Heart left ventricle (tissue), 16 donors: ENCODE results near the gene PRR5L. TPM values are rescaled to one million over a fixed set of nuclear protein-coding genes. Genes with fewer than 3 reads are reported as not detected.
A peak's percentile ranks its signal among the peaks of the same experiment; 100 is the strongest.

ENCODE experiments used
- ATAC-seq, 4 donors: fragments of 200-7000 bp; cut with Tn5 transposase; one replicate each; pipeline ENCODE4 v1.9.1; 2020 to 2022; ENCODE audit warnings: moderate library complexity in 4 of 4, mild to moderate bottlenecking in 3 of 4, moderate number of reproducible peaks in 1 of 4
- DNase-seq, 5 donors: peaks; one replicate each; pipeline ENCODE4 v3.0.0-alpha.2; 2020
- H3K27ac ChIP-seq, 12 donors: fragments of 200-600 bp; sonication (generic) in 4 of 12; one replicate each; pipeline versions ENCODE4 v1.5.0 to v1.8.0; 2016 to 2022; ENCODE audit warnings: mild to moderate bottlenecking in 2 of 12
- H3K27me3 ChIP-seq, 9 donors: fragments of 200-600 bp; sonication (generic) in 2 of 9; one replicate each; pipeline versions ENCODE4 v1.5.1 to v1.8.0; 2016 to 2022; ENCODE audit warnings: mild to moderate bottlenecking in 3 of 9
- H3K36me3 ChIP-seq, 9 donors: fragments of 200-600 bp; sonication (generic) in 2 of 9; one replicate each; pipeline versions ENCODE4 v1.5.0 to v1.8.0; 2018 to 2022; ENCODE audit warnings: mild to moderate bottlenecking in 2 of 9
- H3K4me1 ChIP-seq, 12 donors: fragments of 200-600 bp; sonication (generic) in 4 of 12; one replicate each; pipeline versions ENCODE4 v1.5.0 to v1.8.0; 2016 to 2022; ENCODE audit warnings: mild to moderate bottlenecking in 3 of 12
- H3K4me3 ChIP-seq, 12 donors: fragments of 200-600 bp; sonication (generic) in 4 of 12; one replicate each; pipeline versions ENCODE4 v1.5.0 to v1.8.0; 2017 to 2022; ENCODE audit warnings: mild to moderate bottlenecking in 9 of 12, moderate library complexity in 4 of 12
- H3K9me3 ChIP-seq, 12 donors: fragments of 200-600 bp; sonication (generic) in 4 of 12; one replicate each; pipeline versions ENCODE4 v1.5.0 to v1.8.0; 2016 to 2022; ENCODE audit warnings: mild to moderate bottlenecking in 1 of 12
- POLR2A ChIP-seq, 2 donors: fragments of 450-650 bp; IDR thresholded peaks; one replicate each; pipeline ENCODE4 v1.6.1; 2017; ENCODE audit warnings: antibody characterized with exemption in 2 of 2, mild to moderate bottlenecking in 2 of 2, moderate library complexity in 2 of 2
- WGBS, 4 donors: extraction: QIAGEN DNeasy Blood & Tissue Kit in 2 of 4; methylation state at CpG; one replicate each; pipeline versions ENCODE4 v1.1.5 to v1.1.7; 2013 to 2018; 5-methylcytosine and 5-hydroxymethylcytosine counted together
- intact Hi-C, 10 donors: fragments of 100-400 bp; cut with DNase I; formaldehyde crosslinking; loops; one replicate each; pipeline versions ENCODE4 v1.11.1 to v1.14.2; 2022
- polyA plus RNA-seq, 2 donors: library from polyadenylated mRNA; stranded (reverse); fragments of 200-250 nt; gene quantifications; one replicate each; pipeline ENCODE4 v1.2.3, GENCODE V29; 2013
- total RNA-seq, 9 donors: library from RNA; depleted of rRNA in 2 of 9; stranded (reverse); fragments of >200 nt in 2 of 9; fragmentation: NEBNext Ultra II Directional in 3 of 9; extraction: Animal tissue kit (Norgen Biotek cat#: 25700) in 3 of 9; gene quantifications; one replicate each; pipeline versions ENCODE4 v1.1.0 to v1.2.4, GENCODE V29; 2016 to 2023
- TF ChIP-seq, protein P1 (sequence below), 12 donors: fragments of 200-600 bp; sonication (generic) in 4 of 12; IDR thresholded peaks; one replicate each; pipeline versions ENCODE4 v1.5.0 to v1.8.0; 2018 to 2022; ENCODE audit warnings: antibody characterized with exemption in 12 of 12, mild to moderate bottlenecking in 5 of 12
- donor health status: ischemic (EF 13 %, LVEDD 7.1; RV severe dilation, severe dysfunction).
- donor health status: healthy with polysubstance abuse.
- donor health status: DM: no; HTN: yes; CAD: no.
- donor health status: DM: no; HTN: no; CAD: no.
- donor health status: ischemic (EF 25% LVEDD 6.9; RV normal size, moderate dysfunction).
- donor health status: ischemic (EF 25% LVEDD 5.7; RV mildly dilated, moderate dysfunction).
- donor health status: healthy.
- donor health status: DM: yes; HTN: yes; CAD: no.
- donor health status: ischemic (EF 35%, LVEDD 5.7; RV mildly dilated, moderate dysfunction).
- donor health status: nonischemic (EF 11% LVEDD 7.7; RV severe dilation, severe dysfunction).
- donor health status: DM: yes; HTN: yes; CAD: no.
- donor health status: PGD.
- donor health status: ischemic (EF 29% LVEDD 5.4; RV normal size, mild dysfunction).
- donor health status: nonischemic (EF 23%, LVEDD 6.1; RV moderate dilation, normal function).

PRR5L gene
- total and polyA plus RNA-seq, 11 donors, result 0.61 to 17.8 (median 3.1) TPM

DNA sequence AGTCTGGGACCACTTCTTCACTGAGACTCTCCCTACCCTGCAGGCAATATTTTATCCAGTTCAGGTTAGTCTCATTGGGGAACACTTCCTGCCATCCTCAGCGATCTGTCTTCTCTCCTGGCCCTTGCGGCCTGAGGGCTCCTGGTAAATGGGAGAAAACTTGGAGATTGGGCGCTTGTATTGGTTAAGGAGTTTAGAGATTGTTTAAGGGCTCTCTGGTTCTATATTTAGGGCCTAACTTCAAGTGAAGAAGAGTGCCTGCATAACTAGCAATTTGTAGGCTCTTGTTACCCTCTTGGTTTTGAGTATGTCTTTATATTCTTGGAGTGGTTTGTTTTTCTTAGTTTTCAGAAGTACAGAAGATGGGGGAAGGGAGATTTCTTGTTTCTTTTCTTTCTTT is 141.3 kb downstream of the PRR5L start:
- ATAC-seq (no peak), DNase-seq (no peak)
- H3K4me3 ChIP-seq, result no peak overlapping the region
- 72 to 95% (median 92%) methylated on average over 3 of the region's 3 CpGs for WGBS, 4 donors
- no peaks in the 10 kb centered on the region for H3K9me3 ChIP-seq
- no peaks in the 10 kb centered on the region for H3K27me3 ChIP-seq
- peaks cover 0 to 7% (median 0%) of the 10 kb centered on the region in 12 donors for H3K4me1 ChIP-seq
- H3K36me3 ChIP-seq, result peaks cover 0 to 92% (median 2%) of the 10 kb centered on the region in 9 donors
- intact Hi-C loops, result no loop called here
- no peak for TF ChIP-seq POLR2A (IDR thresholded peaks at IDR 0.05)
- TF ChIP-seq, protein P1, sequence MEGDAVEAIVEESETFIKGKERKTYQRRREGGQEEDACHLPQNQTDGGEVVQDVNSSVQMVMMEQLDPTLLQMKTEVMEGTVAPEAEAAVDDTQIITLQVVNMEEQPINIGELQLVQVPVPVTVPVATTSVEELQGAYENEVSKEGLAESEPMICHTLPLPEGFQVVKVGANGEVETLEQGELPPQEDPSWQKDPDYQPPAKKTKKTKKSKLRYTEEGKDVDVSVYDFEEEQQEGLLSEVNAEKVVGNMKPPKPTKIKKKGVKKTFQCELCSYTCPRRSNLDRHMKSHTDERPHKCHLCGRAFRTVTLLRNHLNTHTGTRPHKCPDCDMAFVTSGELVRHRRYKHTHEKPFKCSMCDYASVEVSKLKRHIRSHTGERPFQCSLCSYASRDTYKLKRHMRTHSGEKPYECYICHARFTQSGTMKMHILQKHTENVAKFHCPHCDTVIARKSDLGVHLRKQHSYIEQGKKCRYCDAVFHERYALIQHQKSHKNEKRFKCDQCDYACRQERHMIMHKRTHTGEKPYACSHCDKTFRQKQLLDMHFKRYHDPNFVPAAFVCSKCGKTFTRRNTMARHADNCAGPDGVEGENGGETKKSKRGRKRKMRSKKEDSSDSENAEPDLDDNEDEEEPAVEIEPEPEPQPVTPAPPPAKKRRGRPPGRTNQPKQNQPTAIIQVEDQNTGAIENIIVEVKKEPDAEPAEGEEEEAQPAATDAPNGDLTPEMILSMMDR (IDR thresholded peaks at IDR 0.05), result no peak
- H3K27ac ChIP-seq, result no peak overlapping the region

DNA sequence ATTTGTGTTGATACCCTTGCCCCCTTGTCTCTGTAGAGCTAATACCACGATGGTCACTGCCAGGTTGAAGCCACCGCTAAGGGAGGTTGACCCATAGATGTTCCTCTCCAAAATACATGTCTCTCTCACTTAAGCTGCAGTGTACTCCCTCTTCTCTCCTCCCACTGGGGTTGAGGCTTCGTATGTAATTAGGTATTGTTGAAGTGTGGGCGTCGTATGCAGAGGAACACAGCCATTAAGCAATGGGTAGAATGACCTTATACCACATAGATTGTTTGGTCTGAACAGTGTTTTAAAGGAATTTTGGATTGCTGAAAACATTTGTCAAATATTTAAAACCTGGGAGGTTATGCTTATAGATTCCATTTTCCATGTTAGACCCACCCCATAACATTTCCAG is 142.0 kb downstream of the PRR5L start:
- H3K27ac ChIP-seq, result no peak overlapping the region
- no peaks in the 10 kb centered on the region for H3K9me3 ChIP-seq
- H3K27me3 ChIP-seq, result no peaks in the 10 kb centered on the region
- DNase-seq (no peak), ATAC-seq (no peak)
- WGBS, 4 donors, result 94 to 99% (median 95%) methylated on average over 5 of the region's 5 CpGs
- H3K36me3 ChIP-seq, result peaks cover 0 to 85% (median 2%) of the 10 kb centered on the region in 9 donors
- H3K4me1 ChIP-seq, result peaks cover 0 to 7% (median 0%) of the 10 kb centered on the region in 12 donors
- H3K4me3 ChIP-seq, result no peak overlapping the region
- TF ChIP-seq POLR2A (IDR thresholded peaks at IDR 0.05), result no peak
- TF ChIP-seq, protein P1 (IDR thresholded peaks at IDR 0.05), result no peak
- intact Hi-C loops, result no loop called here

- ATAC-seq (peak; percentile 56 to 70 (median 60)), DNase-seq (no peak)
- H3K36me3 ChIP-seq, result peaks cover 0 to 69% (median 4%) of the 10 kb centered on the region in 9 donors
- WGBS, 4 donors, result 73 to 84% (median 79%) methylated on average over 2 of the region's 2 CpGs
- H3K27ac ChIP-seq, result peak overlapping the region in 2 of 12 donors; percentile 8 to 29
- no peaks in the 10 kb centered on the region for H3K27me3 ChIP-seq
- no peaks in the 10 kb centered on the region for H3K9me3 ChIP-seq
- intact Hi-C loops, result no loop called here
- H3K4me3 ChIP-seq, result no peak overlapping the region
- TF ChIP-seq, protein P1 (IDR thresholded peaks at IDR 0.05), result no peak
- H3K4me1 ChIP-seq, result peaks cover 0 to 9% (median 0%) of the 10 kb centered on the region in 12 donors
Observed at GRCh38 chr11:36441610-36442208, 145.6 kb downstream of the PRR5L start.

DNA sequence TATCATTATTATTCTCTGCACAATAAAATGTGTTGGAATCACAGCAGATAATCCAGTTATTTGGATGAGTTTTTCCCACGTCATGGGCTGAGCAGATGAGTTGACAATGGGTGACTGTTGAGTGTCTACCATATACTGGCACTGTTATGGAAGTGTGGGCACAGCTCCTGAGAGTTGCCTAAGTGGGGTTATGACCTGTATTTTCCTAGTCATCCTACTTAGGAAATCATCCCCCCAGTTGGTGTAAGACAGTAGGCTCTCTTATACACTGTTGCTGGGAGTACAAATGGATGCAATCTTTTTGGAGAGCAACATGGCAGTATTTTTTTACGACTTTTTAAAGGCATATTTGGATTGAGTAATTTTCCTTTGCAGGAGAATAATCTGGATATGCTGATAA is 147.6 kb downstream of the PRR5L start:
- peaks cover 0 to 66% (median 0%) of the 10 kb centered on the region in 9 donors for H3K36me3 ChIP-seq
- no peaks in the 10 kb centered on the region for H3K9me3 ChIP-seq
- ATAC-seq (no peak), DNase-seq (no peak)
- H3K27me3 ChIP-seq, result no peaks in the 10 kb centered on the region
- H3K4me1 ChIP-seq, result peaks cover 0 to 9% (median 0%) of the 10 kb centered on the region in 12 donors
- intact Hi-C loops, result no loop called here
- 91 to 98% (median 95%) methylated on average over 2 of the region's 2 CpGs for WGBS, 4 donors
- TF ChIP-seq, protein P1 (IDR thresholded peaks at IDR 0.05), result no peak
- no peak for TF ChIP-seq POLR2A (IDR thresholded peaks at IDR 0.05)
- no peak overlapping the region for H3K27ac ChIP-seq
- no peak overlapping the region for H3K4me3 ChIP-seq
